Esophagus (tissue), 2 donors: ENCODE measurements around the gene AQP12A. TPM values are rescaled to one million over a fixed set of nuclear protein-coding genes. Genes with fewer than 3 reads are reported as not detected.
"Not testable (repeated sequence)": the region's sequence is repeated elsewhere in the genome, so short reads cannot be mapped to it uniquely, and the experiment has no call there.

Experiments used
- H3K27ac ChIP-seq, 2 donors: one replicate each; pipeline ENCODE4 v1.5.1; 2013; ENCODE audit warnings: low read depth in 2 of 2, mild to moderate bottlenecking in 2 of 2, inconsistent platforms in 1 of 2, low read length in 1 of 2, moderate library complexity in 1 of 2
- H3K27me3 ChIP-seq, 2 donors: one replicate each; pipeline ENCODE4 v1.6.1; 2013; ENCODE audit warnings: low read length in 2 of 2, control low read depth in 1 of 2, mild to moderate bottlenecking in 1 of 2; ENCODE audit not compliant: insufficient read depth in 2 of 2, control insufficient read depth in 1 of 2
- H3K36me3 ChIP-seq, 2 donors: one replicate each; pipeline ENCODE4 v1.6.1; 2013; ENCODE audit warnings: low read length in 1 of 2; ENCODE audit not compliant: control insufficient read depth in 2 of 2, insufficient read depth in 2 of 2
- H3K4me1 ChIP-seq, 2 donors: one replicate each; pipeline ENCODE4 v1.6.1; 2013; ENCODE audit warnings: low read length in 1 of 2; ENCODE audit not compliant: control insufficient read depth in 2 of 2, insufficient read depth in 2 of 2
- H3K4me3 ChIP-seq, 2 donors: one replicate each; pipeline ENCODE4 v1.5.1; 2013; ENCODE audit warnings: low read length in 2 of 2, mild to moderate bottlenecking in 2 of 2, low read depth in 1 of 2, moderate library complexity in 1 of 2
- H3K9me3 ChIP-seq, 2 donors: one replicate each; pipeline ENCODE4 v1.6.1; 2013; ENCODE audit warnings: mild to moderate bottlenecking in 2 of 2, low read depth in 1 of 2, low read length in 1 of 2, moderate library complexity in 1 of 2; ENCODE audit not compliant: control insufficient read depth in 2 of 2, insufficient read depth in 1 of 2
- WGBS, 2 donors: extraction: QIAGEN DNeasy Blood & Tissue Kit; methylation state at CpG; one replicate each; pipeline ENCODE4 v1.1.7; 2013; 5-methylcytosine and 5-hydroxymethylcytosine counted together
- polyA plus RNA-seq, 2 donors: library from polyadenylated mRNA; stranded (reverse); fragments of 200-250 nt; gene quantifications; one replicate each; pipeline ENCODE4 v1.2.3, GENCODE V29; 2013
- donor health status: healthy with polysubstance abuse.
- donor health status: Bipolar disorder and iron deficiency.

Gene AQP12A
- polyA plus RNA-seq, 2 donors = not detected

DNA sequence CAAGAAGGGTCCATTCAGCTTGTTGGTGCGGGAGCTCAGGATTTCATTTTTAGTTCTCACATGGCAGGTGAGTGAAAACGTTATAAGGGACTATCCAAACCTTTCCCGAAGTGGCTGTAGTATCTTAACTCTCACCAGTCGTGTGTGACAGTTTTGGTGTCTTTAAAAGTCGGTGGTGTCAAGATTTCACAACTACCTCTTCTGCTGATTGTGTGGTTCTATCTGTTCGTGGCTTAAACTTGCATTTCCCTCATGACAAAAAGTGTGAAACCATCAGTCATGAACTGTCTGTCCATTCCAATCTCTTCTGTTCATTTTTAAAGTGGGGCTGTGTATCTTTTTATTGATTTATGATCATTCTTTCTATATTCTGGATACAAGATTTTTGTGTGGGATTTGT is 5.2 kb upstream of the AQP12A start:
- no peak overlapping the region for H3K27ac ChIP-seq
- H3K4me3 ChIP-seq = no peak overlapping the region
- H3K4me1 ChIP-seq = no peaks in the 10 kb centered on the region
- H3K9me3 ChIP-seq = no peaks in the 10 kb centered on the region
- WGBS, 2 donors = 45 to 51% methylated on average over 6 of the region's 6 CpGs
- no peaks in the 10 kb centered on the region for H3K27me3 ChIP-seq
- H3K36me3 ChIP-seq = no peaks in the 10 kb centered on the region

DNA sequence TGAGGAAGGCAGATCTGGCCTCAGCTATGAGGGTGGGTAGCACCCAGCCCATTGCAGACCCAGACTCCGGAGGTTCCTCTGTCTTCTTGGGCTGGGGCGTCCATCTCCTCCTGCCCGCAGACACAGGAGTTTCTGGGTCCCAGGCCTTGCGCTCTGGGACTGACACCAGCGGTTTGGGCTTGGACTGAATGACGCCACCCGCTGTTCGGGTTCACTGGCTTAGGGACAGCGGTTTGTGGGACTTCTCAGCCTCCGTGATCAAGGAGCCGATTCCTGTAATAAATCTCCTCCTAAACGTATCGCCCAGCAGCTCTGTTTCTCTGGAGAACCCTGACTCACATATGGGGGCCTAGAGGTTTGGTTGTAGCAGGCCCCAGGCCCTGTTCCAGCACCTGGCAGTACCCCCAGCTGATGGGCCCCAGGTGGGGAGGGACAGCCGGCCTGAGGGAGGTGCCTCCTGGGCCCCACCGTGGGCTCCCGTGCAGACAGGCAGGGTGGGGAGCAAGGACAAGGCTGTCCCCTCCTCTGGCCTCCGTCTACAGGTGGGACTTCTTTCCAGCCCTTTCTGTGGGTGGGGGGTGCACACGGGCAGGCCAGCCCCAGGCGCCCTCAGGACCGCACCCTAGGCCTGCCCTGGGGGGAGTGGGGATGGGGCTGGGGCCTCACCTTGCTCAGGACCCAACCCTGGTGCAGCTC is 4.5 kb upstream of the AQP12A start:
- Histone ChIP-seq H3K27me3 (no peaks in the 10 kb centered on the region), H3K9me3 (no peaks in the 10 kb centered on the region), H3K27ac (no peak overlapping the region), H3K4me3 (no peak overlapping the region), H3K4me1 (no peaks in the 10 kb centered on the region), H3K36me3 (no peaks in the 10 kb centered on the region)
- 63 to 83% methylated on average over 18 to 20 of the region's 20 CpGs for WGBS, 2 donors

DNA sequence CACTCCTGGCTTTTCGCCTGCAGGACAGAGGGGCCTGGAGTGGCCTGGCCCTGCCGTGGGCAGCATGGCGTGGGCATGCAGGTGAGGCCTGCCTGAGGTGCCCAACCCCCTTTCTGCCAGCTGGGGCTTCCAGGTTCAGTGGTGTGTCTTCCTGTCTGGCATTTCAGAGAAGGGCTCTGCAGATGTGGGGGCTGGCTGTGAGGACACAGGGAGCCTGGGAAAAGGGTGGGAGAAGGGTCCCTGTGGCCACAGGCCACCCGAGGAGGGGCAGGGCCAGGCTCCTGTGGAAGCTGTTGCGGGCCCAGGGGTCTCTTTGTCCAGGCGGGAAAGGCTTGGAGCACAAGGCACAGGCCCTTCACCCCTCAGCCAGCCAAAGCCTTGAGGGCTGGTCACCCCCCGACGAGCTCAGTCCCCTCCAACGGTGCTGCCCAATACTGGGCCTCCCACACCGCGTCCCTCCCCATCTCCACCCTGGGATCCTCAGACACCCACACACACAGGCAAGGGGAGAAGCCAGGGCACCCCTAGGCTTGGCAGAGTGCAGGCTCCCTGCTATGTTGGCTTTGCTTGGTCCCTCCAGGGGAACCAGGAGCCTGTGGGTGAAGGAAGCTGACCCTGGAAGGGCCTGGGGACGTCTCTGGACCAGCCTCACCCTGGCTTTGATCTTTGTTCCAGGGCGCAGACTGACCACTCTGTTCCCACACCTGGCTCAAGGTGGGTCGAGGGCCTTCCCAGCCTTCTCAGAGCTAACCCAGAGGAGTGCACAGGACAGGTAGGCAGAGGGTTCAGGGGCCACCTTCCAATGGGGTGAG is 3.7 kb upstream of the AQP12A start:
- Histone ChIP-seq H3K4me3 (no peak overlapping the region), H3K36me3 (no peaks in the 10 kb centered on the region), H3K27ac (no peak overlapping the region), H3K27me3 (no peaks in the 10 kb centered on the region), H3K4me1 (no peaks in the 10 kb centered on the region), H3K9me3 (no peaks in the 10 kb centered on the region)
- WGBS, 2 donors = 82 to 83% methylated on average over 14 of the region's 14 CpGs

DNA sequence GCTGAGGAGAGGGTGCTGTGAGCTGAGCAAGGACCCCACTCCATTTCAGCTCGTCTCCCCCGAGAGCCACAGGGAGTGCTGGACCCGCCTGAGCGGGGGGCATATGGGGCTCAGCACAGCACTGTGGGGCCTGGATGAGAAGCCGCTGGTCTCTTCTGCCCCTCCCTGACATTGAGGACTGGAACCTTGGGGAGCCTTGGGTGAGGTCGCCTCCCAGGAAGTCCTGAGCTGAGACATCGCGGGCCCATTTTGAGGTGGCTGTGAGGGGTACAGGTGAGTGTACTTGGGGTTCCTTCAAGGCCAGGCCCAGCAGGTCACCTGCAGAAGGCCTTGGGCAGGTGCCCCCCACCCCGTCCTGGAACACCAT is 3.1 kb upstream of the AQP12A start:
- no peaks in the 10 kb centered on the region for H3K4me1 ChIP-seq
- no peak overlapping the region for H3K4me3 ChIP-seq
- no peaks in the 10 kb centered on the region for H3K36me3 ChIP-seq
- WGBS, 2 donors = 92 to 96% methylated on average over 9 of the region's 9 CpGs
- no peak overlapping the region for H3K27ac ChIP-seq
- H3K27me3 ChIP-seq = no peaks in the 10 kb centered on the region
- no peaks in the 10 kb centered on the region for H3K9me3 ChIP-seq

DNA sequence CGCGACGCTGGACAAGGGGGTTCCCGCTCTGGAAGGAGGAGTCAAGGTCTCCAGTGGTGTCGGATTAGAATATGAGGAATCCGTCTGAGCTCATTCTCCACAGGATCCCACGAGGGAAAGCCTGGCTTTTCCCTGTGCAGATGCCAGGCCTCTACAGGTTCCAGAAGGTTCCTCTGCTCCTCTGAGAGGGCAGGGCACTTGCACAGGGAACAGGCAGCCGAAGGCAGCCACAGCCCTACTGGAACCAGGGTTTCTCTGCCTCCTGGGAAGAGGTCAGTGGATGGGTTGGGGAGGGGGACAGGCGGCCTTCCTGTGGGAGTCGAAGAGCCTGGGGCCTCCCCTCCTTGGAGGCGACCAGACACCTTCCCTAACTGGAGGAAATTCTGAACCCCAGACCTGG is 1.7 kb upstream of the AQP12A start:
- Histone ChIP-seq H3K36me3 (no peaks in the 10 kb centered on the region), H3K4me1 (no peaks in the 10 kb centered on the region), H3K27ac (no peak overlapping the region), H3K9me3 (no peaks in the 10 kb centered on the region), H3K27me3 (no peaks in the 10 kb centered on the region), H3K4me3 (no peak overlapping the region)
- 68 to 81% methylated on average over 10 to 11 of the region's 11 CpGs for WGBS, 2 donors

DNA sequence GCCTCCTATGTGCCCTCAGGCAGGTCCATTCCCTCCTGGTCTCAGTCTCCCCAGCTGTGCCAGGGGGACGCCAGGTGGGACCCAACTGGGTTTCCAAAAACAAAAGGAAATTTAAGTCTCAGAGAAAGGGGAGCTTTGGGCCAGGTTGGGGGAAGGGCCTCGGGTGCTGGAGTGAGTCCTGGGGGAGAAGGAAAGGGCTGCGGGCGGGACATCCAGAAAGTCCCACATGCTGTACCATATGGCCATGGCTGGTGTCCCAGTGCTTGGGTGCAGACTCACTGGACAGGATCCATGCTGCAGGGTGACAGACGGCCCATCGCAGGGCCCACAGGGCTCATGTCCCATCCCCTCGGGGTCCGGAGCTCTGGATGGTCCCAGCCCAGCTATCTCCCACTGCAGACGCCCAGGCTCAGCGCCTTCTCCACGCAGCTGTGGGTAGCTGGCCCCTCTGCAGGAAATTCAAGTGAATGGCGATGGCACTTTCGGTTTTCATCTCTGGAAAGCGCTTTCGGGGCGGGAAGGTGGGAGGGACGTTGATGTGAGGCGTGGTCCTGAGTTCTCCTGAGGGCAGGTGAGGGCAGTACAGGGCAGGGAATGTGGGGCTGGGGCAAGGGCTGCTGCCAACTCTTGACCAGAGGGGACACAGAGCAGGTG is 1.1 kb upstream of the AQP12A start:
- not testable (repeated sequence) for H3K4me3 ChIP-seq, H3K36me3 ChIP-seq, H3K9me3 ChIP-seq, H3K4me1 ChIP-seq, H3K27me3 ChIP-seq, H3K27ac ChIP-seq
- WGBS, 2 donors = 69 to 70% methylated on average over 5 to 8 of the region's 18 CpGs

DNA sequence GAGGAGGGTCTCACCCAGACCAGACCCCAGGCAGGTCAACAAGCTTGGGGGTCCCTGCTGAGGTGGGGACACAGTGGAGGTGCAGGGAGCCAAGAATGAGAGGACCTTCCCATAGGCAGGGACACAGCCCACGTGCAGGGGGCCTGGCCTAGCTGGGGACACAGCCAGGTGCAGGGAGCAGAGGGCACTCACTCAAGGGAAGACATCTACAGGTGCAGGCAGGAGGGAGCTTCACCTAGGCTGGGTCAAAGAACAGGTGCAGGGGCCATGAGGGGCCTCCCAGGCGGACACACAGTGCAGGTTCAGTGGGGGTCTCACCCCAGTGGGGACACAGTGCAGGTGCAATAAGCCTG is 615 bp upstream of the AQP12A start:
- H3K36me3 ChIP-seq, H3K4me3 ChIP-seq, H3K27me3 ChIP-seq, H3K9me3 ChIP-seq, H3K27ac ChIP-seq, H3K4me1 ChIP-seq: not testable (repeated sequence)
- WGBS, 2 donors = 17 to 42% methylated on average over 1 of the region's 2 CpGs

DNA sequence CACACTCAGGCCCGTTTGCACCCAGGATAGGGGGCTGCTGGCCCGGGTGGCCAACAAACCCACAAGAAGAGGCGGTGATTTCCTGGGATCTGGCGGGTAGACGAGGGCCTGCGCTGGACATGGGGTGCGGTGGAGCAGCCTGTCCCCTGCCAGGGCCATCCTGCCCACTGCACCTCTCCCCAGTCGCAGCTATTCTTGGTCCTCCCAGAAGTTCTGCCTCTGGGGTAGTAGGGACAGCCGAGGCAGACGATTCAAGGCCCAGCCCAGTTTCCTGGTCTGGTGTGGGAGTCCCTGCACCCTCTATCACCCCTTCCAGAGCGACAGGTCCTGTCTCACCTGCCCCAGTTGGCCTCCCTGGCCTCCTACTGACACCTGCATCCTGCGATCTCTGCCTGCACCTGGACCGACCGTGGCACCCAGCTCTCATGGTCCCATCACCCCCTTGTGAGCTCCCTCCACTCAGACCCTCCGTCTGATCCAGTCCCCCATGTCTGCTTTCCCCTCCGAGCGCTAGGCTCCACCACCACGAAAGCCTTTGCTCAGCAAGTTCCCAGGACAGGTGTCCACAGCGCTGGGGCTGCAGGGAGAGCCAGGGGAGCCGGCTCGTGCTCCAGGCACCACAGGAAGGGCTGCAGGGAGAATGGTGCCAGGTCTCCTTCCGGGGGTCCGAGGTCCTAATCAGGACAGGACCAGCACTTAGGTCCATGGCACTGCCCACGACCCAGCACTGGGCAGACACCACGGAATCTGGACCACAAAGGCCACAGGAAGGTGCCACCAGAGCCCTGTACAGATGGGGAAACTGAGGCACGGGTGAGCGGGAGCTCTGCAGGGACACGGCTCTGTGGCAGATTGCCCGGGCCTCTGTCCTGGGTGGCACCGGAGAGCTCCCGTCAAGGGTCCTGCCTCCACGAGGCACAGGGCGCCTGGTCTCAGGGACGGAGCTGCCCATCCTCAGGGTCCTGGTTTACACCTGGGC is 1.2 kb downstream of the AQP12A start:
- not testable (repeated sequence) for H3K4me3 ChIP-seq, H3K27ac ChIP-seq, H3K4me1 ChIP-seq, H3K9me3 ChIP-seq, H3K36me3 ChIP-seq, H3K27me3 ChIP-seq
- WGBS, 2 donors = 71 to 74% methylated on average over 11 to 18 of the region's 34 CpGs

DNA sequence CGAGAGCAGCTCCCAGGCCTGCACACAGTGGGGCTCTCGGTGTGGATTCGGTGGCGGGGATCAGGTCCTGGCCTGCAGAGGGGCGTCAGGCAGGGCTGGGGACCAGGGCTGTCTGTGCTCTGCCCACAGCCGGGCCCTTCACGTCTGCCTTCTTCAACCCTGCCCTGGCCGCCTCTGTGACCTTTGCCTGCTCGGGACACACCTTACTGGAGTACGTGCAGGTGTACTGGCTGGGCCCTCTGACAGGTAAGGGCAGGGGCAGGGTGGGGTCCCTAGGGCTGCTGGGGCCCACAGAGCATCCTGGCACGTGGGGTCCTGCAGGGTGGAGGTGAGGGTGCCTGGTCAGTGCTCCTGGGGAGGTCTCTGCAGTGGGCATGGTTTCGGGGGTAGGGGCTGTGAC is 2.6 kb downstream of the AQP12A start:
- not testable (repeated sequence) for H3K4me1 ChIP-seq, H3K9me3 ChIP-seq, H3K27ac ChIP-seq, H3K27me3 ChIP-seq, H3K36me3 ChIP-seq, H3K4me3 ChIP-seq
- WGBS, 2 donors = 67% methylated on average over 2 of the region's 12 CpGs; no CpG with 5 or more reads in 1 of the 2 donors
